ENCODE data around the gene SPOCK1. TPM values are rescaled to one million over a fixed set of nuclear protein-coding genes. Genes with fewer than 3 reads are reported as not detected.

SPOCK1 gene
- total RNA-seq, 2 experiments from 2014 or later: 0.16 to 0.38 TPM

- no peaks in the 10 kb centered on the region for H3K9me3 Mint-ChIP-seq (ENCODE audit: low read depth)
- no peak for ATAC-seq
- no peaks in the 10 kb centered on the region for H3K4me1 Mint-ChIP-seq
- peaks cover 15% of the 10 kb centered on the region for H3K27me3 Mint-ChIP-seq
- no peak overlapping the region for H3K27ac Mint-ChIP-seq
- no peak overlapping the region for H3K4me3 Mint-ChIP-seq
- CTCF ChIA-PET: interaction anchor here (1.8 kb wide), 1 partner anchor 11 kb away, joined by 10 read pairs; no protein-coding TSS in a partner anchor
- DNase-seq: no peak
- H3K36me3 Mint-ChIP-seq: no peaks in the 10 kb centered on the region
Observed at GRCh38 chr5:137309290-137309689, 189.8 kb downstream of the SPOCK1 start.

- peaks cover 15% of the 10 kb centered on the region for H3K27me3 Mint-ChIP-seq
- no peaks in the 10 kb centered on the region for H3K36me3 Mint-ChIP-seq
- DNase-seq (no peak), ATAC-seq (no peak)
- no peaks in the 10 kb centered on the region for H3K9me3 Mint-ChIP-seq (ENCODE audit: low read depth)
- no peaks in the 10 kb centered on the region for H3K4me1 Mint-ChIP-seq
- CTCF ChIA-PET: no interaction called here
- no peak overlapping the region for H3K27ac Mint-ChIP-seq
- H3K4me3 Mint-ChIP-seq: no peak overlapping the region
Observed at GRCh38 chr5:137308311-137308710, 190.8 kb downstream of the SPOCK1 start.

GRCh38 chr5:137306903-137307302 lies 192.2 kb downstream of the SPOCK1 start:
- ATAC-seq (no peak), DNase-seq (no peak)
- no peak overlapping the region for H3K4me3 Mint-ChIP-seq
- CTCF ChIA-PET: no interaction called here
- H3K36me3 Mint-ChIP-seq: no peaks in the 10 kb centered on the region
- H3K27ac Mint-ChIP-seq: no peak overlapping the region
- no peaks in the 10 kb centered on the region for H3K4me1 Mint-ChIP-seq
- H3K9me3 Mint-ChIP-seq (ENCODE audit: low read depth): no peaks in the 10 kb centered on the region
- H3K27me3 Mint-ChIP-seq: peaks cover 13% of the 10 kb centered on the region

GRCh38 chr5:137305971-137306602 lies 193.0 kb downstream of the SPOCK1 start:
- Mint-ChIP-seq H3K9me3 (ENCODE audit: low read depth) (no peaks in the 10 kb centered on the region), H3K27ac (no peak overlapping the region), H3K36me3 (no peaks in the 10 kb centered on the region), H3K4me1 (no peaks in the 10 kb centered on the region), H3K4me3 (no peak overlapping the region), H3K27me3 (peaks cover 11% of the 10 kb centered on the region)
- ATAC-seq (no peak), DNase-seq (no peak)
- CTCF ChIA-PET: no interaction called here

GRCh38 chr5:137304226-137304874 lies 194.8 kb downstream of the SPOCK1 start:
- CTCF ChIA-PET: interaction anchor here (1.6 kb wide), 1 partner anchor 16 kb away, joined by 9 read pairs; no protein-coding TSS in a partner anchor
- H3K27ac Mint-ChIP-seq: no peak overlapping the region
- H3K27me3 Mint-ChIP-seq: peaks cover 5% of the 10 kb centered on the region
- ATAC-seq: no peak
- H3K9me3 Mint-ChIP-seq (ENCODE audit: low read depth): no peaks in the 10 kb centered on the region
- no peak for DNase-seq
- no peaks in the 10 kb centered on the region for H3K36me3 Mint-ChIP-seq
- no peaks in the 10 kb centered on the region for H3K4me1 Mint-ChIP-seq
- no peak overlapping the region for H3K4me3 Mint-ChIP-seq

GRCh38 chr5:137303509-137303908 lies 195.6 kb downstream of the SPOCK1 start:
- Mint-ChIP-seq H3K4me3 (no peak overlapping the region), H3K27ac (no peak overlapping the region), H3K9me3 (ENCODE audit: low read depth) (no peaks in the 10 kb centered on the region), H3K4me1 (no peaks in the 10 kb centered on the region), H3K27me3 (peaks cover 8% of the 10 kb centered on the region), H3K36me3 (no peaks in the 10 kb centered on the region)
- ATAC-seq (no peak), DNase-seq (no peak)
- CTCF ChIA-PET: no interaction called here

GRCh38 chr5:137300411-137301240 lies 198.5 kb downstream of the SPOCK1 start:
- Mint-ChIP-seq H3K4me3 (no peak overlapping the region), H3K4me1 (no peaks in the 10 kb centered on the region), H3K27me3 (peaks cover 4% of the 10 kb centered on the region), H3K27ac (no peak overlapping the region), H3K9me3 (ENCODE audit: low read depth) (no peaks in the 10 kb centered on the region), H3K36me3 (no peaks in the 10 kb centered on the region)
- no peak for ATAC-seq
- CTCF ChIA-PET: no interaction called here
- DNase-seq: no peak

- Mint-ChIP-seq H3K36me3 (no peaks in the 10 kb centered on the region), H3K9me3 (ENCODE audit: low read depth) (no peaks in the 10 kb centered on the region), H3K27me3 (peaks cover 4% of the 10 kb centered on the region), H3K27ac (no peak overlapping the region), H3K4me1 (no peaks in the 10 kb centered on the region), H3K4me3 (no peak overlapping the region)
- CTCF ChIA-PET: interaction anchor here (1.0 kb wide), 1 partner anchor 24 kb away, joined by 3 read pairs; no protein-coding TSS in a partner anchor
- no peak for ATAC-seq
- no peak for DNase-seq
Observed at GRCh38 chr5:137296213-137296781, 202.8 kb downstream of the SPOCK1 start.

GRCh38 chr5:137294604-137295003 lies 204.5 kb downstream of the SPOCK1 start:
- no peak for DNase-seq
- Mint-ChIP-seq H3K27me3 (peaks cover 6% of the 10 kb centered on the region), H3K27ac (no peak overlapping the region), H3K36me3 (no peaks in the 10 kb centered on the region), H3K9me3 (ENCODE audit: low read depth) (no peaks in the 10 kb centered on the region), H3K4me1 (no peaks in the 10 kb centered on the region), H3K4me3 (no peak overlapping the region)
- no peak for ATAC-seq
- CTCF ChIA-PET: no interaction called here

- Mint-ChIP-seq H3K9me3 (ENCODE audit: low read depth) (no peaks in the 10 kb centered on the region), H3K36me3 (no peaks in the 10 kb centered on the region), H3K27me3 (peaks cover 9% of the 10 kb centered on the region), H3K4me1 (no peaks in the 10 kb centered on the region), H3K4me3 (no peak overlapping the region), H3K27ac (no peak overlapping the region)
- no peak for ATAC-seq
- CTCF ChIA-PET: interaction anchor here (0.6 kb wide), 1 partner anchor 25 kb away, joined by 3 read pairs; no protein-coding TSS in a partner anchor
- no peak for DNase-seq
Observed at GRCh38 chr5:137292461-137293027, 206.6 kb downstream of the SPOCK1 start.

GRCh38 chr5:137291436-137291835 lies 207.7 kb downstream of the SPOCK1 start:
- no peak overlapping the region for H3K4me3 Mint-ChIP-seq
- no peaks in the 10 kb centered on the region for H3K4me1 Mint-ChIP-seq
- H3K27me3 Mint-ChIP-seq: peaks cover 12% of the 10 kb centered on the region
- no peak for DNase-seq
- H3K9me3 Mint-ChIP-seq (ENCODE audit: low read depth): no peaks in the 10 kb centered on the region
- no peak overlapping the region for H3K27ac Mint-ChIP-seq
- ATAC-seq: no peak
- no peaks in the 10 kb centered on the region for H3K36me3 Mint-ChIP-seq
- CTCF ChIA-PET: no interaction called here

- Mint-ChIP-seq H3K4me3 (no peak overlapping the region), H3K27ac (no peak overlapping the region), H3K4me1 (no peaks in the 10 kb centered on the region), H3K9me3 (ENCODE audit: low read depth) (no peaks in the 10 kb centered on the region), H3K27me3 (peaks cover 12% of the 10 kb centered on the region), H3K36me3 (no peaks in the 10 kb centered on the region)
- no peak for ATAC-seq
- DNase-seq: no peak
- CTCF ChIA-PET: no interaction called here
Observed at GRCh38 chr5:137291031-137291430, 208.1 kb downstream of the SPOCK1 start.

- DNase-seq (no peak), ATAC-seq (no peak)
- no peaks in the 10 kb centered on the region for H3K4me1 Mint-ChIP-seq
- H3K27me3 Mint-ChIP-seq: peaks cover 12% of the 10 kb centered on the region
- H3K36me3 Mint-ChIP-seq: no peaks in the 10 kb centered on the region
- H3K4me3 Mint-ChIP-seq: no peak overlapping the region
- no peak overlapping the region for H3K27ac Mint-ChIP-seq
- CTCF ChIA-PET: no interaction called here
- no peaks in the 10 kb centered on the region for H3K9me3 Mint-ChIP-seq (ENCODE audit: low read depth)
Observed at GRCh38 chr5:137290373-137290772, 208.8 kb downstream of the SPOCK1 start.

Measured in activated CD8-positive, alpha-beta memory T cell treated with anti-CD3 and anti-CD28 coated beads, Interleukin-2, amount 10 ng/mL, durations not matched to agents 7 days and 5 days (primary cell).